H1 (cell line): Measurements from ENCODE around the gene ZNRF2.

Source experiments
- ASH2L ChIP-seq: fragments of 200-600, 300-600 bp; sonication (generic); IDR thresholded peaks from one replicate; pipeline ENCODE4 v1.7.1; 2017; ENCODE audit warnings: low read length
- CBX5 ChIP-seq: fragments of 300-800, 300-1000 bp; sonication (generic); IDR thresholded peaks from 2 replicates; pipeline ENCODE4 v1.7.1; 2016; ENCODE audit warnings: antibody characterized with exemption, low read length, low read depth
- CEBPB ChIP-seq: IDR thresholded peaks from 2 replicates; pipeline ENCODE4 v1.6.1; 2012; ENCODE audit warnings: low read depth, low read length
- CTCF ChIP-seq, 3 experiments: IDR thresholded peaks; 1 replicate in 2 of 3; 2 replicates in 1 of 3; pipeline versions ENCODE4 v1.5.1 to v1.6.1; 2011; ENCODE audit warnings: low read length in 3 of 3, mild to moderate bottlenecking in 3 of 3, inconsistent platforms in 2 of 3, low read depth in 1 of 3, moderate library complexity in 1 of 3; ENCODE audit not compliant: insufficient read depth in 1 of 3; ENCODE audit errors: control extremely low read depth in 1 of 3
- EGR1 ChIP-seq: IDR thresholded peaks from 2 replicates; pipeline ENCODE4 v1.6.1; 2011; ENCODE audit warnings: low read depth, low read length, borderline replicate concordance
- FOSL1 ChIP-seq: IDR thresholded peaks from 2 replicates; pipeline ENCODE4 v1.6.1; 2011; ENCODE audit warnings: mild to moderate bottlenecking, low read depth, low read length, moderate library complexity; ENCODE audit not compliant: insufficient read depth
- GABPA ChIP-seq: IDR thresholded peaks from 2 replicates; pipeline ENCODE4 v1.6.1; 2011; ENCODE audit warnings: mild to moderate bottlenecking, low read length, moderate library complexity, borderline replicate concordance; ENCODE audit not compliant: insufficient read depth
- GTF2F1 ChIP-seq: IDR thresholded peaks from 2 replicates; pipeline ENCODE4 v1.6.1; 2012; ENCODE audit warnings: low read depth, low read length, improper control_type of control experiment, borderline replicate concordance
- KDM5A ChIP-seq: fragments of 200-600 bp; IDR thresholded peaks from 2 replicates; pipeline ENCODE4 v1.7.1; 2012; ENCODE audit warnings: mild to moderate bottlenecking, low read length, inconsistent platforms, mixed read lengths
- MAFK ChIP-seq: IDR thresholded peaks from 2 replicates; pipeline ENCODE4 v1.6.1; 2012; ENCODE audit warnings: low read depth, mild to moderate bottlenecking, improper control_type of control experiment, low read length
- NRF1 ChIP-seq: IDR thresholded peaks from 2 replicates; pipeline ENCODE4 v1.6.1; 2011; ENCODE audit warnings: mild to moderate bottlenecking, low read depth, low read length, improper control_type of control experiment
- POLR2A ChIP-seq, 2 experiments: IDR thresholded peaks; 1 replicate in 1 of 2; 2 replicates in 1 of 2; pipeline ENCODE4 v1.6.1; 2011; ENCODE audit warnings: low read depth in 2 of 2, low read length in 2 of 2, mild to moderate bottlenecking in 2 of 2; ENCODE audit errors: control extremely low read depth in 1 of 2
- SP1 ChIP-seq: IDR thresholded peaks from 2 replicates; pipeline ENCODE4 v1.6.1; 2011; ENCODE audit warnings: low read depth, low read length

GRCh38 chr7:30274641-30275040, 9.8 kb upstream of the ZNRF2 start:
- TF ChIP-seq MAFK (no peak), CBX5 (no peak), CTCF (IDR thresholded peaks at IDR 0.05; ENCODE audit: control extremely low read depth in 1 of 3, insufficient read depth in 1 of 3, low read depth in 1 of 3, low read length in 3 of 3) (no peak), POLR2A (IDR thresholded peaks at IDR 0.05; ENCODE audit: control extremely low read depth in 1 of 2, low read depth in 2 of 2, low read length in 2 of 2) (no peak), FOSL1 (no peak), SP1 (no peak), CEBPB (no peak), KDM5A (no peak), GABPA (no peak), ASH2L (no peak), NRF1 (no peak), EGR1 (no peak), GTF2F1 (no peak)
